NT2/D1 (cell line): ENCODE measurements around the gene DLL4.

Experiments used
- YY1 ChIP-seq: IDR thresholded peaks from 2 replicates; pipeline ENCODE4 v1.6.1; 2011; ENCODE audit not compliant: insufficient read length, insufficient read depth
- ZNF274 ChIP-seq: IDR thresholded peaks from 2 replicates; pipeline ENCODE4 v1.6.1; 2011; ENCODE audit warnings: mild to moderate bottlenecking, low read depth, low read length

GRCh38 chr15:40914486-40914885, 14.7 kb upstream of the DLL4 start:
- TF ChIP-seq ZNF274 (no peak), YY1 (no peak)
